Measurements from ENCODE around the gene VMP1. TPM values are rescaled to one million over a fixed set of nuclear protein-coding genes. Genes with fewer than 3 reads are reported as not detected.

VMP1 gene
- total and polyA plus RNA-seq, 9 donors = 45.2 to 65.2 (median 52.0) TPM

DNA sequence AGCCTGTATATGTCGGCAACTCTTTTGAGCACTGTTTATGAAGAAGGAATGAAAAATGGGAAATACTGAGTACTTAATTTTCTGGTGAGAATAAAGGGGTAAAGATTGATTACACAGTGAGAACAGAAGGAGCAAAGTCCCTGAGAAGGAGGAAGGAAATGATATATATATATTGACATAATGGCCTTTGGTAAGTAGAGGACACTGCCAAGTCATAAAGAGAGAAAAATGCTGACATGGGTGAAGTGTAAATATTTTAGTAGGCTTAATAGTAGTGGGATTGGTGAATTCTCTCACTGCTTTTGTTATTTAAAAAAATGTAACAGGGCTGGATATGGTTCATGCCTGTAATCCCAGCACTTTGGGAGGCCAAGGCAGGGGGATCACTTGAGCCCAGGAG is 16.2 kb downstream of the VMP1 start:
- H3K27me3 ChIP-seq (ENCODE audit: control insufficient read depth, insufficient read depth, low read length) = no peaks in the 10 kb centered on the region
- no peak overlapping the region for H3K4me3 ChIP-seq (ENCODE audit: low read length)
- WGBS (ENCODE audit: insufficient coverage) = 89% methylated on average over 1 of the region's 1 CpG
- DNase-seq = no peak
- H3K36me3 ChIP-seq (ENCODE audit: control insufficient read depth, insufficient read depth, low read length) = no peaks in the 10 kb centered on the region
- no peaks in the 10 kb centered on the region for H3K9me3 ChIP-seq (replicated peaks; ENCODE audit: control insufficient read depth, low read depth, low read length)
- no peak overlapping the region for H3K27ac ChIP-seq (ENCODE audit: low read length)
- H3K4me1 ChIP-seq (ENCODE audit: control insufficient read depth, insufficient read depth, low read length) = no peaks in the 10 kb centered on the region

DNA sequence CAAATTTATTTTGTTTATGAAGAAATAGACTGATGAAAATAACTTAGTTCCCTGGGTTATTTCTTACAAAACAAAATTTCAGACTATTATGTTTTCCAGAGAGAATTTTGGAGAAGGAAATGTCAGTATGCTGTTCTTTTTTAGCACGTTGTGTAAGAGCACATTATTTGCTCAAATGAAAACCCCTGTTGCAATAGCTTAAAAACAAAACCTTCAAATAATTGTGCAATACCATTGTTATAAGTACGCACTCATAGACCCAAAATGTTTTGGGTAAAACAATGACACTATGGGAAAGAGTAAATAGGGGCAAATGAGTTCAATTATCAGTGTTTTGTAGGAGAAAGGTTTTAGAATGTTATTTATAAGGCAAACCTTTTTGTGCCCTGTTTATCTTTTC is 18.2 kb downstream of the VMP1 start:
- no peak overlapping the region for H3K27ac ChIP-seq (ENCODE audit: low read length)
- no peak overlapping the region for H3K4me3 ChIP-seq (ENCODE audit: low read length)
- DNase-seq = peak; percentile 35
- no peaks in the 10 kb centered on the region for H3K36me3 ChIP-seq (ENCODE audit: control insufficient read depth, insufficient read depth, low read length)
- H3K9me3 ChIP-seq (replicated peaks; ENCODE audit: control insufficient read depth, low read depth, low read length) = no peaks in the 10 kb centered on the region
- no peaks in the 10 kb centered on the region for H3K27me3 ChIP-seq (ENCODE audit: control insufficient read depth, insufficient read depth, low read length)
- no peaks in the 10 kb centered on the region for H3K4me1 ChIP-seq (ENCODE audit: control insufficient read depth, insufficient read depth, low read length)
- no CpG with 5 or more reads among the region's 2 CpGs for WGBS (ENCODE audit: insufficient coverage)

DNA sequence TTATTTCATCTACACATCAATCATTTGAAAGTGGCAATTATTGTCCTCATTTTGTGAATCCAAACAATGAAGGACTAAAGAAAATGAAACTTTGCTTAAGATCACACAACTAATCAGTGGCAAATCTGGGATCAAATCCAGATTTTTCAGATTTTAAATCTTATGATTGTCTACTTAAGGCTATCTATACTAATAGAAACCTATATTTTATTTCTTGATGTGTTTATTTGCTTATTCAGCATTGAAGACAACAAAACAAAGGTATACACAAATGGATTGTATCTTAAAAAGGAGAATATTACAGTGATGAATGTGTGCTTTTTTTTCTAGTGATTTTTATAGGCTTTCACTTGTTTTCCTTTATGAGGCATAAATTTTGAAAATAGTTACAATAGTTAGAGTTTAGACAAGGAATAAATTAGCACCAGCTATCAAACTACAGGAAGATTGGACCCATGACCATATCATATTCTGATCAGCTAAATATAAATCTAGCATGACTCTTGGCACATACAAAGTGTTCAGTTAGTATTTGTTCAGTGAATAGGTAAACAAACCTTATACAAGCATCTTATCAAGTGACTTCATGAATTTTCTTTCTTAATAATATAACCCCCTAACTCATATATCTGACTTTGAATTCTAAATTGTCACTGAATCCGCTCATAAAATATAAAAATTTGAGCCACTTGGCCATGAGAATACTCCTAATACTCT is 20.5 kb downstream of the VMP1 start:
- Histone ChIP-seq H3K27ac (ENCODE audit: low read length) (no peak overlapping the region), H3K27me3 (ENCODE audit: control insufficient read depth, insufficient read depth, low read length) (no peaks in the 10 kb centered on the region)

DNA sequence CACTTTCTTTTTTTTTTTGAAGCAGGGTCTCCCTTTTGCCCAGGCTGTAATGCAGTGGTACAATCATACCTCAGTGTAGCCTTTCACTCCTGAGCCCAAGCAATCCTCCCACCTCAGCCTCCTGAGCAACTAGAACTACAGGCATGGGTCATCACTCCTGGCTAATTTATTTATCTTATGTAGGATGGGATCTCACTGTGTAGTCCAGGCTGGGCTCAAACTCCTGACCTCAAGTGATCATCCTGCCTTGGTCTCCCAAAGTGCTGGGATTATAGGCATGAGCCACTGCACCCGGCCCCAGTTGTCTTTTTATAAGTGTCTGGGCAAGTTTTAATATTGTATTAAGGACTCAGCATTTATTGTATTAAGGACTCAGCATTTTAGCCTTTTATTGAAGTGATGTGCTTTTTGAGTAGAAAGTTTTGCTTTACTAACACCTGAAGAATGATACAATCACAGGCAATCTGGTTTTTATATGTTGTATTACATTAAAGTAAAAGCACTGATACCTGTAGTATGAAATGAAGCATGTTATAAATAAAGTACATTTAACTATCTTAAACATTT is 22.9 kb downstream of the VMP1 start:
- Histone ChIP-seq H3K36me3 (ENCODE audit: control insufficient read depth, insufficient read depth, low read length) (no peaks in the 10 kb centered on the region), H3K4me3 (ENCODE audit: low read length) (no peak overlapping the region), H3K9me3 (replicated peaks; ENCODE audit: control insufficient read depth, low read depth, low read length) (no peaks in the 10 kb centered on the region), H3K4me1 (ENCODE audit: control insufficient read depth, insufficient read depth, low read length) (no peaks in the 10 kb centered on the region), H3K27ac (ENCODE audit: low read length) (no peak overlapping the region), H3K27me3 (ENCODE audit: control insufficient read depth, insufficient read depth, low read length) (no peaks in the 10 kb centered on the region)
- no peak for DNase-seq
- no CpG with 5 or more reads among the region's 1 CpG for WGBS (ENCODE audit: insufficient coverage)

More for the DNA sequence above, 20.5 kb downstream of the VMP1 start:
- DNase-seq = no peak
- H3K9me3 ChIP-seq (replicated peaks; ENCODE audit: control insufficient read depth, low read depth, low read length) = no peaks in the 10 kb centered on the region
- no CpG with 5 or more reads among the region's 1 CpG for WGBS (ENCODE audit: insufficient coverage)
- H3K4me1 ChIP-seq (ENCODE audit: control insufficient read depth, insufficient read depth, low read length) = no peaks in the 10 kb centered on the region
- no peak overlapping the region for H3K4me3 ChIP-seq (ENCODE audit: low read length)
- no peaks in the 10 kb centered on the region for H3K36me3 ChIP-seq (ENCODE audit: control insufficient read depth, insufficient read depth, low read length)

DNA sequence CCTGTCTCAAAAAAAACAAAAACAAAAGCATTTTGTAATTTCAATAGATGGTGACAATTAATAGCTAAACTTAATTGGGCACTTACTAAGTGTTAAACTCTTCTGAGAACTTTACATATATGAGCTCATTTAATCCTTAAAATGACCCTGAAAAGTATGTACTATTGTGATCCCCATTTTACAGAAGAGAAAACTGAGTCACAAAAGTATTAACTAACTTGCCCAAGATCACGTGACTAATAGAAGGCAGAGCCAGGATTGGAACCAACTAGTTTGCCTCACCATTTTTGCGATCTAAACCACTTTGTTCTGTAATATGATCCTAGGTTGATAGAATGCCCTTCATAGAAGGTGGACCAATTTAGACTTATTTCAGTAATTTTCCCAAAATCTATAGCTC is 26.2 kb downstream of the VMP1 start:
- no peaks in the 10 kb centered on the region for H3K27me3 ChIP-seq (ENCODE audit: control insufficient read depth, insufficient read depth, low read length)
- no peak for DNase-seq
- H3K36me3 ChIP-seq (ENCODE audit: control insufficient read depth, insufficient read depth, low read length) = peaks cover 4% of the 10 kb centered on the region
- WGBS (ENCODE audit: insufficient coverage) = no CpG with 5 or more reads among the region's 2 CpGs
- H3K9me3 ChIP-seq (replicated peaks; ENCODE audit: control insufficient read depth, low read depth, low read length) = no peaks in the 10 kb centered on the region
- H3K4me1 ChIP-seq (ENCODE audit: control insufficient read depth, insufficient read depth, low read length) = no peaks in the 10 kb centered on the region
- H3K4me3 ChIP-seq (ENCODE audit: low read length) = no peak overlapping the region
- H3K27ac ChIP-seq (ENCODE audit: low read length) = no peak overlapping the region

DNA sequence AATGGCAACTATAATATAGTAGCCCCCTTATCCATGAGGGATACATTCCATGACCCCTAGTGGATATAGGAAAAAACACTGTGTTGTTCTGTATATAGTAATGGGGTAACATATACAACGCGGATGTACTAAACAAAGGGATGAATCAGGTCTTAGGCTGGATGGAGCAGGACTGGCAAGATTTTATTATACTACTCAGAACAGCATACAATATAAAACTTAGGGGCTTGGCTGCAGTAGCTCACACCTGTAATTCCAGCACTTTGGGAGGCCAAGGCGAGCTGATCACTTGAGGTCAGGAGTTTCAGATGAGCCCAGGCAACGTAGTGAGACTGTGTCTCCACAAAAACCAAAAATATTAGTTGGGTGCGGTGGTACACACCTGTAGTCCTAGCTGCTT is 26.8 kb downstream of the VMP1 start:
- peaks cover 4% of the 10 kb centered on the region for H3K36me3 ChIP-seq (ENCODE audit: control insufficient read depth, insufficient read depth, low read length)
- DNase-seq = no peak
- no peaks in the 10 kb centered on the region for H3K9me3 ChIP-seq (replicated peaks; ENCODE audit: control insufficient read depth, low read depth, low read length)
- 93% methylated on average over 2 of the region's 5 CpGs for WGBS (ENCODE audit: insufficient coverage)
- H3K27me3 ChIP-seq (ENCODE audit: control insufficient read depth, insufficient read depth, low read length) = no peaks in the 10 kb centered on the region
- H3K27ac ChIP-seq (ENCODE audit: low read length) = no peak overlapping the region
- H3K4me1 ChIP-seq (ENCODE audit: control insufficient read depth, insufficient read depth, low read length) = no peaks in the 10 kb centered on the region
- no peak overlapping the region for H3K4me3 ChIP-seq (ENCODE audit: low read length)

DNA sequence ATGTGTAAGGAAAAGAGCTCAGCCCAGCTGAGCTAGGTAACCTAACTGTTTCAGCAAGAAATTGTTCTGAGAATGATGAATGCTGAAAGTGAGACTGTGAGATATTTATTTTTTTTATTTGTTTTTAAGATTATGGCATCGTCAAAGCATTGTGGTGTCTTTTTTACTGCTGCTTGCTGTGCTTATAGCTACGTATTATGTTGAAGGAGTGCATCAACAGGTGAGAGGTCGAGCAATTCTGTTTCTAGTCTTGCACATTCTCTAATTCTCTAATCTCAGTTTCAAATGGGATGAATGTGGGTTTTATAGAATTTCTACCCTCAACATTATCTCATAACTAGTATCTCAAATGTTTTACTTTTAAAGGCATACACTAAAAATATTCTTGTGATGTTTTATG is 29.9 kb downstream of the VMP1 start:
- Histone ChIP-seq H3K27me3 (ENCODE audit: control insufficient read depth, insufficient read depth, low read length) (no peaks in the 10 kb centered on the region), H3K4me1 (ENCODE audit: control insufficient read depth, insufficient read depth, low read length) (no peaks in the 10 kb centered on the region), H3K36me3 (ENCODE audit: control insufficient read depth, insufficient read depth, low read length) (peaks cover 6% of the 10 kb centered on the region), H3K9me3 (replicated peaks; ENCODE audit: control insufficient read depth, low read depth, low read length) (no peaks in the 10 kb centered on the region), H3K4me3 (ENCODE audit: low read length) (no peak overlapping the region), H3K27ac (ENCODE audit: low read length) (no peak overlapping the region)
- DNase-seq = no peak
- no CpG with 5 or more reads among the region's 3 CpGs for WGBS (ENCODE audit: insufficient coverage)

DNA sequence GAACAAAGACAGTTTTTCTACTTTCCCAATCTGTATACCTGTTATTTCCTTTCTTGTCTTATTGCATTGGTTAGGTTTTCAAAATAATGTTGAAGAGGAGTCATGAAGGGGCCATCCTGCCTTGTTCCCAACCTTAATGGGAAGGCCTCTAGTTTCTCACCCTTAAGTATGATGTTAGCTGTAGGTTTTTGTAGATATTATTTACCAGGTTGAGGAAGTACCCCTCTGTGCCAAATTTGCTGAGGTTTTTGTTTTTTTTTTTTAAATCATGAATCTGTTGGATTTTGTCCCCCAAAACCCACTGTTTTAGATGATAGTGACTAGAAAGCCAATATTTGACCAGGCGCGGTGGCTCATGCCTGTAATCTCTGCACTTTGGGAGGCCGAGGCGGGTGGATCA is 36.4 kb downstream of the VMP1 start:
- no peak overlapping the region for H3K4me3 ChIP-seq (ENCODE audit: low read length)
- no peaks in the 10 kb centered on the region for H3K27me3 ChIP-seq (ENCODE audit: control insufficient read depth, insufficient read depth, low read length)
- peaks cover 7% of the 10 kb centered on the region for H3K9me3 ChIP-seq (replicated peaks; ENCODE audit: control insufficient read depth, low read depth, low read length)
- DNase-seq = no peak
- WGBS (ENCODE audit: insufficient coverage) = no CpG with 5 or more reads among the region's 4 CpGs
- H3K4me1 ChIP-seq (ENCODE audit: control insufficient read depth, insufficient read depth, low read length) = no peaks in the 10 kb centered on the region
- peaks cover 10% of the 10 kb centered on the region for H3K36me3 ChIP-seq (ENCODE audit: control insufficient read depth, insufficient read depth, low read length)
- H3K27ac ChIP-seq (ENCODE audit: low read length) = no peak overlapping the region

DNA sequence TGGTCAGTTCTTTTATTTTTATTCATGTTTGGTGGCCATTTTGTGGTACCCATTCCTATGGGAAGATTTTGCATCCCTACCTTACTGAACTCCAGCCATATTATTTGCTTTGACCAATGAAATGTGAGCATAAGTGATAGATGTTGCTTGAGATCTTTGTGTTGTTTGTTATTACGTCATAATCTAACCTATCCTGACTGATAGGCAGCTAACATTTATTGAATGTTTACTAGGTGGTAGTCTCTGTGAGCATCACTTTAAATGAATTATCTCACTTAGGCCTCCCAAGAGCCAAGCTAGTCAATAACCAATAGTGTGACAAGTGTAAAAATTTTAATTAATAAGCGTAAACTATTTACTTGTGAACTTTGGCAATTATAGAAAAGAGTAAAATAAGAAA is 37.6 kb downstream of the VMP1 start:
- Histone ChIP-seq H3K27ac (ENCODE audit: low read length) (no peak overlapping the region), H3K4me1 (ENCODE audit: control insufficient read depth, insufficient read depth, low read length) (no peaks in the 10 kb centered on the region), H3K36me3 (ENCODE audit: control insufficient read depth, insufficient read depth, low read length) (peaks cover 7% of the 10 kb centered on the region), H3K27me3 (ENCODE audit: control insufficient read depth, insufficient read depth, low read length) (no peaks in the 10 kb centered on the region), H3K9me3 (replicated peaks; ENCODE audit: control insufficient read depth, low read depth, low read length) (peaks cover 7% of the 10 kb centered on the region), H3K4me3 (ENCODE audit: low read length) (no peak overlapping the region)
- no CpG with 5 or more reads among the region's 2 CpGs for WGBS (ENCODE audit: insufficient coverage)
- DNase-seq = no peak

DNA sequence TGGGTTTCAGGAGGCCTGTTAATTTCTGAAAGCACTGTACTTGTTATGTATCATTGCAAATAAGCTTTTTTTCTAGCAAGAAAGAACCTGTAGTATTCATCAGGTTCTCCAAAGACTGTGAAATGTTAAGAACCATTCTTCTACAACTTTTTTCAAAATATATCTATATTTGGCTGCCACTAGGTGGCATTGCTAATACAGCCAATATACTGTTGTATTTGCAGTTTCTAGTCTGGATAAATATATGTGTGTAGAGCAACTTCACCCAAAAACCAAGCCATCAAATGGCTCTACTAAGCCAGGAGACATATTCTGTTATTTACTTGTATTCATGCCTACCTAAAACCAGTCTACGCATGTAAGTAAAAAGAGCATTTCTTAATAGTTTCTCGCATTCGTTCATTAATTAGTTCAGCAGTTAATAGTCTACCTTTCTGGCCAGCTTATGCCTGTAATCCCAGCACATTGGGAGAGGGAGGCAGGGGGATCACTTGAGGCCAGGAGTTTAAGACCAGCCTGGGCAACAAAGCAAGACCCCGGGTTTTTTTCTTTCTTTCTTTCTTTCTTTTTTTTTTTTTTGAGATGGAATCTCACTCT is 39.5 kb downstream of the VMP1 start:
- Histone ChIP-seq H3K27ac (ENCODE audit: low read length) (no peak overlapping the region), H3K9me3 (replicated peaks; ENCODE audit: control insufficient read depth, low read depth, low read length) (peaks cover 7% of the 10 kb centered on the region), H3K4me1 (ENCODE audit: control insufficient read depth, insufficient read depth, low read length) (no peaks in the 10 kb centered on the region), H3K4me3 (ENCODE audit: low read length) (no peak overlapping the region), H3K27me3 (ENCODE audit: control insufficient read depth, insufficient read depth, low read length) (no peaks in the 10 kb centered on the region), H3K36me3 (ENCODE audit: control insufficient read depth, insufficient read depth, low read length) (peaks cover 7% of the 10 kb centered on the region)
- DNase-seq = peak; percentile 59
- 95% methylated on average over 3 of the region's 4 CpGs for WGBS (ENCODE audit: insufficient coverage)

Data from muscle of leg (tissue), 11 donors.